SK-N-MC (cell line): ENCODE measurements around the gene SAG.

Experiments used
- EZH2 ChIP-seq: fragments of 200-600 bp; sonication (generic); IDR thresholded peaks from one replicate; pipeline ENCODE4 v1.6.1; 2017; ENCODE audit warnings: antibody characterized with exemption
- FOXP2 ChIP-seq: optimal IDR thresholded peaks from 2 replicates; pipeline ENCODE3; 2011; ENCODE audit warnings: mild to moderate bottlenecking, moderate library complexity; ENCODE audit not compliant: insufficient read depth; ENCODE audit errors: extremely low read length, control extremely low read depth
- POLR2AphosphoS5 ChIP-seq: IDR thresholded peaks from 2 replicates; pipeline ENCODE4 v1.6.1; 2012; ENCODE audit warnings: mild to moderate bottlenecking, low read depth, low read length, borderline replicate concordance

GRCh38 chr2:233301811-233302210 lies 5.8 kb upstream of the SAG start:
- TF ChIP-seq EZH2 (no peak), POLR2AphosphoS5 (no peak), FOXP2 (no peak)
